ENCODE results near the gene OVCH2.
"Not testable (repeated sequence)": the region's sequence is repeated elsewhere in the genome, so short reads cannot be mapped to it uniquely, and the experiment has no call there.

The OVCH2 gene

DNA sequence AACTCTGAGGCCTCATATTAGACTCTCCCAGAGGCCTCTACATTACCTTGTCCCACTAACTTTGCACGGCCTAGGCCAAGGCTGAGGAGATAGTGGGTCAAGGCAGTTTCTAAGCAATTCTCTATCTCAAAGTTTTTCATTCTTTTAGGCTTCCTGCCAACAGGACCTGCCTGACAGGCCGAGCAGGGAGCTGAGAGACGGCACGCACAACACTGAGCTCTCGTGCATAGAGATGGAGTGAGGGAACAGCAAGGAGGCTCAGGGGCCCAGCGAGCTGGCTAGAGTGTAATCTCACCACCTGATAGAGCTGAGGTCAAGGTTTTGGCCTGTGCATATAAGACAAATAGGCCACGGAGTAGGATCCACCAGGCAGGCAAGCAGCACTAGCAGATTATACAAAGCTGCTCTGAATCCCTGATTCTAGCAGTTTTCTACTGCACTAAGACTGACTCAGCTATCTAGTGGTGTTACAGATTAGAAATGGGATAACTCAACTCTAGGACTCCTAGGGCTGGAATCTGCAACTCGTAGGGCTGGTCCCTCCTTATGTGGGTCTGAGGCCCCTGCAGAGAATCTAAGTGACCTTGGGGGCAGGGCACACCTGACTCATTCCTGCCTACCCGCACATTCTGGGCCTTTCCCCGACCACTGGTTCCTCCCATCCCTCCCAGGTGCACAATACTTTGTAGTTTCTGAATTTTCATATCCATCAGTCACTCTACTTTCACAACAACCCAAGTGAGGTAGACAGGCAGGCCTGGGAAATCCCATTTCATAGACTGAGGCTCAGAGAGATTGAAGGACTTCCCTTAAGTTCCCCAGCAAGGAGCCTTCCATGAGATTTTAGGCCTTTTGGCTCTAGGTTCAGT is 34.7 kb downstream of the OVCH2 start:
- no peak for DNase-seq

DNA sequence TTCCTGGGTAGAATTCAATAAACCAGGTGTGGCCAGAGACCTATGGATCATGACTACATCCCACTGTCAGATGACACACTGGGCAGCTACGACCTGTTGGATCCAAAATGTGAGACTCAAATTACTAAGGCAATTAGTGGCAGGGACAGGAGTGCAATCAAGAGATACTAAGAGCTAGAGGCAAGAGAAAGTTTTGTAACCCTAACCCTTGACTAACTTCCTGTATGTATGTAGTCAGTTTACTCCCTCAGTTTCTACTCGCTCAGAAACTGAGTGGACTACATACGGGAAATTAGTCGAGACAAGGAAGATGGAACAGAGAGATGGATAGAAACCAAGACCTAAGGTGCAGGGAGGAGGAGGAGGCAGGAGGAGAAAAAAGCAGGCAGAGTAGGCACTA is 35.6 kb downstream of the OVCH2 start:
- DNase-seq = no peak

DNA sequence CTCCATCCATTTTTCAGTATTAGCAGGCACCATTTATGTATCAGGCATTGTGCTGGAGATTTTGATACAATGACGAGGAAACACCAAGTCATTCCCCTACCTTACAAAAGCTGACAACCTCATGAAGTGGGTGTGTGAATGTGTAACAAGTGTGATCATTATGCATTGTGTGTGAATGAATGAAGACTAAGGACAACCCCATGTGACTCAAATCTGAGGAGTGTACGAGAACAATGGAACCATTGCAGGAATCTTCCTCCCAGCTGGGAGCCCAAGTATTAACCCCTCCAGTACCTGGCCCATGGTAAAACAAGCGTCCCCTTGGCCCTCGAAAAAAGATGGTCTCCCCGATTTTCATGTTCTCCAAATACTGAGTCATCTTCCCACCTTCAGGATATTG is 37.4 kb downstream of the OVCH2 start:
- no peak for DNase-seq

DNA sequence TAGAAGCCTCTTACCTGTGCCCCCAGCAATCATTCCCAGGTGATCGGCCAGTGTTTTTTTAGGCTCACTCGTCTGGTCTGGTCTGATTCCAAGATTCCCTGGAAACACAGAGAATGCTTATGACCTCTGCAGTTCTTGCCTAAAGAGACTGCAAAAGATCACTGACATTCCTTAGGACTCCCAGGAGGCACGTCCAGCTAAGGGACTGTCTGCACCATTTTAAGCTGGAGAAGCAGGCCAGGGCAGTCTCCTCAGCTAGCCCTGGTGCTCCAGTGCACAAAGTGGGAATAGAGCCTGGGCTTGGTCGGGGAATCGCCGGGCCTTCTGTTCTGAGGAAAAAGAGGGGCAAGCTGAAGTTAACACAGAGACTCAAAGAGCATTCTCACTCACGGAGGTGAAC is 37.8 kb downstream of the OVCH2 start:
- DNase-seq = no peak

DNA sequence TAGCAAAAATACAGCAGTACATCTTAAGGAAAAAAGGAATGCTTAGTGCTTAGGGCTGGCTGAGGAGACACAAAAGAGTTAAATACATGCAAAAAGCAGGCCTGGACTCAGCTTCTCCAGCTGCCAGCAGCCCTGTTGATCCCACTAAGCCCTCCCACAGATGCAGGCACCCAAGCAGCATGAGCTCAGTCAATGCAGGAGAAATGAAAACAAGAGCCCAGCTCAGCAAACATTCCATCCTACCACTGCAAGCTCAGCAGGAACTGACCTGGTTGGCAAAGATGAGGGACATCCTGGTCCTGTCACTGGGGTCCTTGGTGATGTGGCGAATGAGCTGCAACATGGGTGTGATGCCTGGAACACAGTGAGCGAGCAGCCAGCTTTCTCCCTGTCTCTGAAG is 38.8 kb downstream of the OVCH2 start:
- no peak for DNase-seq

DNA sequence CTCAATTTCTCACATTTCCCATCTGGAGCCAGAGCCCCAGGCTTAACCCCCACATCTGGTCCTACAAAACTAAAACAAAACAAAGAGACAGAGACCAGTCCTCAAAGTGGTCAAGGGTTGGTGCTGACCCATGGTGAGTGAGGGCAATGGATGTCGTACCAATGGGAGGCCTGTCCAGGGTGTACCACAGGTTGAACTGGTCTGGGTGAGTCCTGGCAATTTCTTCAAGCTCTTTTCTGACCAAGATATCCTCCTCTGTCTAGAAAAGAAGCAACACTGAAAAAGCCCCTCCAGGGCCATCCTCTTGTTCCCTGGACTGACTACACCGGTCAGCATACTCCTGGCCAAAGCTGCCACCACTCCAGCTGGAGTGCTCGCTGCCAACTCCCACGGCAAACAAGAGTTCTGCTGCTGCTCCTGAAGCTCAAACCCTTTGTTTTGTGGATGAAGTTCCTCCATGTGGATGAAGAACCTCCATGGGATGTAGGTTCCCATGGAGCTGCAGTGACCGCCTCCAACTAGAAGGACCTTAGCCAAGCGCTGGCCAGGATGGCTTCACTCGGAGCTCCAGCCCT is 39.9 kb downstream of the OVCH2 start:
- DNase-seq = no peak

DNA sequence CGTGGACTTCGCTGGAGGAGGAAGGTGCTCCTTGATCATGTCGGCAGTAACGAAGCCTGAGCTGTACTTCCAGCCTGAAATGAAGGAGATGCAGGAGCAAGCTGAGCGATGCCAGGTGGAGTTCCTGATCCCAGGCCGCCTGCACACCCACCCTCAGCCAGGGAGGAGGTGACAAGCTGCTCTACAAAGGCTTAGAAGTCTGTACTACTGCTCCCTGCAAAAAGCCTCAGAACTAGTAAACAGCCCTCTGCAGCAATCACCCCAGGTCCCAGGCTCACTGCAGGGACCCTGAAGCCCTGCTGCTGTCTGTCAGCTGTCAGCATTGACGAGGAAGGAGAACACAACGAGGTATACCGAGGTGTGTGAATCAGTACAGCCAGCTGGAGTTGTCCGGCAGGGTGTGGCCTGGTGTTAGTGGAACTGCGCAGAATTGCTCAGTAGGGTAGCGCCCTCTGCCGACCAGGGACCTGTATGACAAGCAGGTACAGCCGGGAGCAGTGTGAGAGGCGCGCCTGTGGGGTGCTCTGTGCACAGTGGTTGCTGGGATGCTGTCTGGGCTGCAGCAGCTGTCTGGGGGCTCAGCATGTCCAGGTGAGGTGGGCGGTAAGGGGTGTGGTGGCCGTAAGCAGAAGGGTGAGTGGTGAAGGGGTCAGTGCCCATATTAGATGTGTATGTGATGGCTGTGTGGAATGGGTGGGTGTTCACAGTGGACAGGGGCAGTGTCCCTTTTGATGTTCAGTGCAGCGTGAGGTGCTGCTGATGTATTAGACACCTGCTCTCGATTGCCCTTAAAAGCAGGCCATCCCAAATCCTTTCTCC is 40.6 kb downstream of the OVCH2 start:
- DNase-seq = peak; percentile 56

DNA sequence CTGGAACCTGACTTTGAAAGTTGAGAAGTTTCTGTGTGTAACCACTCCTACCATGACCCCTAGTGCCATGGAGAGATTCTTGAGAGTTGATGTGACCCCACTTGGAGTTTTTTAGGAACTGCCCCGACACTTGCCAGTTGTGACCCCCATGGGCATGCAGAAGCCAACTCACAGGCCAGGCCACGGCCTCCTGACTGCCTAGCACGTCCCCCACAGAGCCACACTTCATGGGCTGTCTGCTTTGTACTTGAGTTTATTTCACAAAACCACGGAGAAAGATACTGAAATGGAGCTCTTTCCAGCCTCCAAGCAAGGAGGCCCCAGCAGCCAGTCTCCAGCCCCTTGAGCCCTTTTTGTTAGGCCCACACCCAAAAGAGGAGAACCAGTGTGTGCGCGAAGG is 41.4 kb downstream of the OVCH2 start:
- DNase-seq = no peak

DNA sequence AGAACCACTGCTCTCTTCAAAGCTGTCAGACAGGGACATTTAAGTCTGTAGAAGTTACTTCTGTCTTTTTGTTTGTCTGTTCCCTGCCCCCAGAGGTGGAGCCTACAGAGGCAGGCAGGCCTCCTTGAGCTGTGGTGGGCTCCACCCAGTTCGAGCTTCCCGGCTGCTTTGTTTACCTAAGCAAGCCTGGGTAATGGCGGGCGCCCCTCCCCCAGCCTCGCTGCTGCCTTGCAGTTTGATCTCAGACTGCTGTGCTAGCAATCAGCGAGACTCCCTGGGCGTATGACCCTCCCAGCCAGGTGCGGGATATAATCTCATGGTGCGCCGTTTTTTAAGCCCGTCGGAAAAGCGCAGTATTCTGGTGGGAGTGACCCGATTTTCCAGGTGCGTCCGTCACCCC is 42.7 kb downstream of the OVCH2 start:
- not testable (repeated sequence) for DNase-seq

DNA sequence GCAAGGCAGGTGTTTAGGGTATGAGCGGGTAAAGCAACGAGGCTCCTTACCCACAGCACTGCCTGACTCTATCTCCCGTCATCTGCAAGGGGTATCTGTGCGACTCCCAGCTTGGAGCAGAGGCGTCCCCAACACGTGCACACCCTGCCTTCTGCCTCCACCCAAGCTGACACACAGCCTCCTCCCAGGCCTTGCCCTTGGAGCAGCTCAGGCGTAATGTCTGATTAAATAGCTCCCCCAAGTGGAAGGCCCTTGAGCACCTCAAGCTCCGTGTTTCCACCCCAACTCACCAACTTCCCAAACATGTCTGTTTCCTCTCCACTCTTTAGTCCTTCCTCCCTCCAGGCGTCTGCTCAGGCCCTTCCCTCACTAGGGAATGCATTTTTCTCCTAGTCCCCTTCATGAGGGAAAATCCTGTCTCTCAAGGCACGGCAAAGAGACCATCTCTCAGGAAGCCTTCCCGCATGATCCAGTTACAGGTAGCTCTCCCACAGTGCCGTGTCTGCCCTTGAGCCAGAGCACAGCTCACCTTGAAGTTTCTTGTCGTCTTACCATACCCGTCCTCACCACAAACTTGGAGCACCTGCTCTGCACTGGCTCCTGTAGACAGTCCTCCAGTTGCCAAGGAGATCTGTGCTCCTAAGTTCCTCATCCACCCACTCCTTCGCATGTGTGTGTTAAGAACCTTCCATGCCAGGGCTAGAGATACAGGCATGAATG is 48.8 kb downstream of the OVCH2 start:
- no peak for DNase-seq

DNA sequence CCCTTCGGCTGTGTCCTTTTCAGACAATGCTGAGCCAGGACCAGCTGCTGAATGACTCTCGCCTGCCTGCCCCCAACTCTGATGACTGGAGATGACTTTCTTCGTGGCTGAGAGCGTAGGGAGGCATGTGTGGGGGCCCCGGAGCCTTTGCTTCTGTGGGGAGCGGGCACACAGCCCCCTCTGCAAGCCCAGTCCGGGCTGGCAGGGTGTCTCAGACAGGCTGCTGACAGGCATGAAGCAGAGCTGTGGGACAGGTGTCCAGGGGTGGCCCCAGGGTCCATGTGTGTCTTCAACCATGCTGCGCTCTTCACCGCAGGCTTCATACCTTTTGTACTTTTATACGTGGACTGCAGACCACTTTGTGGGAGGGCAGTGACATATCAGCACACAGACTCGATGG is 49.6 kb downstream of the OVCH2 start:
- no peak for DNase-seq

DNA sequence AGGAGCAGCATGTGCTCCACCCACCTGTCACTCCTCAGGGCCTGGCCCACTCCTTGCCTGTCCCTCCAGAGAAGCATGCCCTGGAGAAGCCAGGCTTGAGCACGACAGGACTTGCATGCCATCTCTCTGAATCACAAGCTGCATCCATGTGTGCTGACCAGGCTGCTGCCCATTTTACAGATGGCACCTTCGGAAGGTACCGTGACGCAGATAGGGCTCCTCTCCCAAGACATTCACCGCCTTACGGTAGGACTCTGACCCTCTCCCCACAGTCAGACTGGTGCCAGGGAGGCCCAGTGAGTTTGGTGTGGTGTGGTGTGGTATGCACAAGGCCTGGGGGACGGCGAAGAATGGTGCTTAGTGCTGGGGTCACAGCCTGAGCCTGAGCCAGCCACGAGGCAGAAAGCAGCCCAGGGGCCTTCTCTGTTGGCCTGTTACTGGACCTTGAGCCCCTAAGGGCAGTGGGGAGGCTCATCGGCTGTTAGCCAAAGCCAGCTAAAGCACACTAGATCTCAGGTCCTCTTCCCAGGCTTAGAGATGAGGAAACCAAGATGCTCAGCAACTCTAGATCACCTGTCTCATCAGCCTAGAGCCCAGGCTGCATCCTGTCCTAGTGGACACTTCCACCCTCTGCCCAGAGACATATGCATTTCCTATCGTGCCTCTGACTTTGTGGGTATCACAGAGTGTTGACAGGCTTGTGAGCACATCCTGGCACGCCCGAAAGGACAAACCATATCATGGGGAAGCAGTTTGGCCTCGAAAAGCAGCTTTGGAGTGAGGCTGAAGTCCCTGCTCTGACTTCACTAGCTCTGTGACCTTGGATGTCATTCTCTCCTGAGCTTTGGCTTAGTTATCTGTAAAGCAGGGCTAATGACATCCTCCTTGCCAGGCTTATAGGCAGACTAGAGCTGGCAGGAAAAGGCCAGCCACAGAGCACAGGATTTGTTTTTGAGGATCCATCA is 50.7 kb downstream of the OVCH2 start:
- DNase-seq = no peak

DNA sequence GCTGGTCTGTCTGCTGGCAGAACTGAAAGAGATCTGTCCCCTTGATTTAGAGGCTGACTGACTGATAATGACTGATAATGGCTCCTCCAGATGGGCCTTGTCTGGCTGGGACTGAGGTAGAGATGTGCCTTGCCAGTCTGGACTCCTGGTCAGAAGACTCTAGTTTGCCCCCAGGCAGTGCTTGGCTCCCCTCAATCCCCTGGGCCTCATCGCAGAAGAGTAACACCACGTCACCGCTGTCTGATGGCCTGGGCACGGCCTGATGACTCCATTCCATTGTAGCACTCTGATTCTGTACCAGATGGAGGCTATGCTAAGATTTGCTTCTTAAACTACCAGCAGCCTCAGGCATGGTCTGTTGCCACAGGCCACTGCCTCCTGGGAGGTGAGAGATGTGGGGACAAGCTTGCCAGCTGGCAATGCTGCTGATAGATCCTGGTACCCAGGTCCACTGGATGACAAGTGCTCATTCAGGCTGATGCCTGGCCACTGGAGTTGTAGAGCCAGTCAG is 52.0 kb downstream of the OVCH2 start:
- no peak for DNase-seq

DNA sequence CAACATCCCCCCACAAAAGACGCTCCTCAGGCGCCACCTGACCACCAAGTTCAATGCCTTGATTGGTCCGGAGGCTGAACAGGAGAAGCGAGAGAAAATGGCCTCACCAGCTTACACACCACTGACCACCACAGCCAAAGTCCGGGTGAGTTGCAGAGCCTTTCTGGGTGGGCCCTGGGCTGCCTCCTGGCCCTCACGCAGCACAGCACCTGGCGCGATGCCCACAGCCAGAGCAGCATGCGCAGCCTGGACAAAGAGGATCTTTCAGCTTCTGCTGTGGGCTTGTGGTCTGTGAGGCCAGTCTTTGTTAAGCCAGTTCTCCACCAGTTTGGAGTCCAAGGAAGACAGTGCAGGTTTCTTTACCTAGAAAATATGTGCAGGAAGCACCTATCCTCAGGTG is 54.6 kb downstream of the OVCH2 start:
- DNase-seq = no peak

DNA sequence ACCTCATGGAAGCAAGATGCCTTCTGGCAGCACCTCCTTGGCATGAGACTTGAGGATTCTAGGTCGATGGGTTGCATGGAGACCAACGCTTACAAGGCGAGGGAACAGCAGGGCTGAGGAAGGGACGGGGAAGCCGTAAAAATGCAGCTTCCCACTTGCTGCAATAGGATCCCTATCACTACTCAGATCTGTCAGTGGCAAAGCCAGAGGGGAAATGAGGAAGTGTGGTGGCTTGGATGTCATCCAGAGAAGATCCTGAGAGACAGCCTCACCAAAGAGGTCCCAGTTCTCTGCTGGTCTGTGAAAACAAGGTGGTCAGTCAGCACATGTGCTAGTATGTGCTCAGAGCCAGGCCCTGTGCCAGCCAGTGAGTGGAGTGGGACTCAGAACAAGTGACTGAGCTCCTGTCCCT is 55.1 kb downstream of the OVCH2 start:
- DNase-seq = no peak

DNA sequence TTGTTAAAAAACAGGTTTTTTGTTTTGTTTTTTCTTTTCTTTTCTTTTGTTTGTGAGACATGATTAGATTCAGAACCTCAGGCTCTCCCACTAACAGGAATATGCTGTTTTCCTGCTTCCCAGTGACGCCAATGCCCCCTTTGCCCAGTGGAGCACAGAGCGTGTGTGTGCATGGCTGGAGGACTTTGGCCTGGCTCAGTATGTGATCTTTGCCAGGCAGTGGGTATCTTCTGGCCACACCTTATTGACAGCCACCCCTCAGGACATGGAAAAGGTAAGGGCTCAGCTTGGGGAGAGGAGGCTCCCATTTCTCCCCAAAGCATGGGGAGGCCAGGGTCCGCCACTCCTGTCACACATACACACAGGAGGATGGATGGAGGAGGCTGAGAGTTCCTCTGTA is 58.0 kb downstream of the OVCH2 start:
- DNase-seq = no peak

DNA sequence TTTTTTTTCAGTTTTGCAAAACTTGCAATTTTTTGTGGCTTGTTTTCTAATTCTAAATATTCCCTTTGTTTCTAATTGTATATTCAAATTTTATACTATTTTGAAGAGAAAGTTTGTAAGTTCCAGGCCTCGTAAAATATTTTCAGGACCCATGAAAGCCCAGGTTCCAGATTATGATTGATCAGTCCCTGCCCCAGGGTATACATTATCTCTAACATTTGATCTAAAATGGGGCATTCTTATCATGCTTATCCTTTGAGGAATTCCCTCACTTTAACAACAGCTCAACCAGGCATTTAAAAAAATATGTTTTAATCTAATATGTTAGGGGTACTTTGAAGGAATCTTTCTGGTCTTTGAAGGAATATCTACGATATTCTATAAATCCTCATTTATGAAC is 59.4 kb downstream of the OVCH2 start:
- DNase-seq = no peak

DNA sequence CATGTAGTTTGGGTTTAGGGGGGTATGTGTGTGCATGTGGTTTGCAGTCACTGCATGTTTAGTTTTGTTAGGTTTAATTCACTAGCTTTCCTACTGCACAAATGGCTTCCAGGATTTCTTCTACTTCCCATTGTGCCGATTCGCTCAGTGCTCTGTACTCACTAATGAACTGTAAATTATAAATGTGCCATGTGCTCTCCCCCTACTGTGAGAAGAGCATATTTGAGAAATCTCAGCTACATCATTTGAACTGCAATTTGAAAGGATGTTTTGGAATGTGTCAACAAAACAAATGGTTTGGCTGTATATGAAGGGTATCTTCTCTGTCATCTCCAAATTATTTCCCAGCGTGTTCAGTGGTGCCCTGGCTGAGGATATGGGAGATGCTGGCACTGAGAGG is 61.1 kb downstream of the OVCH2 start:
- DNase-seq = no peak

DNA sequence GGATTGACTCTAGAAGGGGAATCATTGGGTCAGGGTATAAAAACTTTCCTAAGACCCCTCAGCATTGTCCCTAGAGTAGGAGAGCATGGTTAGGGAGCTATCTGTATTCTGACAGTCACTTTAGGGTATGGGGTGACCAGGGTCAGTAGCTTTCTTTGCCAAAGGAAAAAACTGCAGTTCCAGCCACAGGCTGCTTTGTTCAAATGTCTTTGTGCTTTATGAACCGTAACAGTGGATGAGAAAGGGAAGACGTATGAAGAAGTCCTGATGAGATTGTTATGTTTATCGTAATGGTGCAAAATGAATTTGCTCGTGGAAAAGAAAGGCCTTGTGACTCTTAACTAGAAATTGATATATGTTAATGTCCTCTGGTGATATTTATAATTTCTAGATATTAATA is 63.0 kb downstream of the OVCH2 start:
- DNase-seq = no peak

DNA sequence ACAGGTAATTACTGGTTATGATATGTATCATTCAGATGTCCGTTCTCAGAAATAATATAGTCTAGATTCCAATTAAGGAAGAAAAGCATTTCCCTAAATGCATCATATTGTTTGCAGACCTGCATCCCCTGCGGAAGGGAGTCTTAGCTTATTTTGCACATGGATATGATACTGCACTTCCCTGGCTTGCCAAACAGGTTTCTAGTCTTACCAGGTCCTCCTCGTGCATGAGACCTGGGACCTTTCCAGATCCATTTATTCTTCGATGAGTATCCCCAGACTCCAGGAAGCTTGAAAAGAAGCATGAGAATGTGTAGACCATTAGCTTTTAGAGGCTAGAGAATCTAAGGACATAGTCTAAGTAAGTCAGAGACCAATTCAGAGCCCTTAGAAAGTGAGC is 63.5 kb downstream of the OVCH2 start:
- no peak for DNase-seq

DNA sequence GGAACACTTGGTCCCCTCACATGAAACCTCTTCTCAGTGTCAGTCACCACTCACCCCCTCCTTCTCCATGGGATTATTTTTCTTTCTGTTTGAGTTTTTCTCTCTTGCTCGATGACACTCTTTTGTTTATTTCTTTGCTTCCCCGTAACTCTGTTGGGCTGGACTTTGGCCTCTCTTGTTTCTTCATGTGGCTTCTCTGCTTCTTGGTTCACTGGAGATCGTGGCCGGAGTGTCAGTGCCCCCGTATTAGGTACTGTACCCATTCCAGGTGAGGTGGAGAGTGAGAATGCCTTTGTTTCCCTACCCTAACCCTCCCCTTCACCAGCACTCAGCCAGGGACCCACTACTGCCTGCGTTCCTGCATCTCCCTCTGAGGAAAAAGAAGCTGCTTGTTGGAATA is 65.5 kb downstream of the OVCH2 start:
- no peak for DNase-seq

DNA sequence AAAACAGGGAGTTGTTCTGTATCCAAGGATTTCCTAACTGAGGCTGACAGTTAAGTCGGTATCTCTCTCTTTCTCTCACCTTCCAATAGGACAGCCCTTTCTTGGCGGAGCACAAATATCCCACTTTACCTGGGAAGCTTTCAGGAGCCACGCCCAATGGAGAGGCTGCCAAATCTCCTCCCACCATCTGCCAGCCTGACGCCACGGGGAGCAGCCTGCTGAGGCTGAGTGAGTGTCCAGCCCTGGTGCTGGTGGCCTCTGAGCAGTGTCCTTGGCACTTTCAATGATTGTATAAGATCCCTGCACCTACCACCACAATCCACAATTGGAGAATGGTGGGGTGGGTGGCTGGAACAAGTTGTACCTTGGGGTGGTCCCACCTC is 66.6 kb downstream of the OVCH2 start:
- DNase-seq = no peak
